ENCODE data around the gene MRTFB.

Gene MRTFB

GRCh38 chr16:14302399-14303181 is 231.5 kb downstream of the MRTFB start:
- DNase-seq (ENCODE audit: low spot score): no peak
- peaks cover 44% of the 10 kb centered on the region for H3K27me3 Mint-ChIP-seq (ENCODE audit: low read depth)
- H3K36me3 Mint-ChIP-seq (ENCODE audit: low read depth): no peaks in the 10 kb centered on the region
- no peak overlapping the region for H3K27ac Mint-ChIP-seq
- H3K4me1 Mint-ChIP-seq (ENCODE audit: low read depth): peaks cover 9% of the 10 kb centered on the region
- H3K9me3 Mint-ChIP-seq: no peaks in the 10 kb centered on the region
- peak overlapping the region; percentile 71 for H3K4me3 Mint-ChIP-seq

- Mint-ChIP-seq H3K4me3 (peak overlapping the region; percentile 71), H3K9me3 (no peaks in the 10 kb centered on the region), H3K27me3 (ENCODE audit: low read depth) (peaks cover 44% of the 10 kb centered on the region), H3K36me3 (ENCODE audit: low read depth) (no peaks in the 10 kb centered on the region), H3K27ac (no peak overlapping the region), H3K4me1 (ENCODE audit: low read depth) (peaks cover 9% of the 10 kb centered on the region)
- no peak for DNase-seq (ENCODE audit: low spot score)
Measured at GRCh38 chr16:14303182-14303618, 232.1 kb downstream of the MRTFB start.

GRCh38 chr16:14303639-14304394 is 232.7 kb downstream of the MRTFB start:
- H3K36me3 Mint-ChIP-seq (ENCODE audit: low read depth): no peaks in the 10 kb centered on the region
- H3K4me1 Mint-ChIP-seq (ENCODE audit: low read depth): peaks cover 13% of the 10 kb centered on the region
- H3K9me3 Mint-ChIP-seq: no peaks in the 10 kb centered on the region
- peaks cover 44% of the 10 kb centered on the region for H3K27me3 Mint-ChIP-seq (ENCODE audit: low read depth)
- H3K27ac Mint-ChIP-seq: no peak overlapping the region
- peak overlapping the region; percentile 71 for H3K4me3 Mint-ChIP-seq
- DNase-seq (ENCODE audit: low spot score): no peak

GRCh38 chr16:14304891-14305460 is 233.9 kb downstream of the MRTFB start:
- no peaks in the 10 kb centered on the region for H3K9me3 Mint-ChIP-seq
- H3K27me3 Mint-ChIP-seq (ENCODE audit: low read depth): peaks cover 44% of the 10 kb centered on the region
- H3K36me3 Mint-ChIP-seq (ENCODE audit: low read depth): no peaks in the 10 kb centered on the region
- DNase-seq (ENCODE audit: low spot score): no peak
- peaks cover 20% of the 10 kb centered on the region for H3K4me1 Mint-ChIP-seq (ENCODE audit: low read depth)
- no peak overlapping the region for H3K27ac Mint-ChIP-seq
- no peak overlapping the region for H3K4me3 Mint-ChIP-seq

DNA sequence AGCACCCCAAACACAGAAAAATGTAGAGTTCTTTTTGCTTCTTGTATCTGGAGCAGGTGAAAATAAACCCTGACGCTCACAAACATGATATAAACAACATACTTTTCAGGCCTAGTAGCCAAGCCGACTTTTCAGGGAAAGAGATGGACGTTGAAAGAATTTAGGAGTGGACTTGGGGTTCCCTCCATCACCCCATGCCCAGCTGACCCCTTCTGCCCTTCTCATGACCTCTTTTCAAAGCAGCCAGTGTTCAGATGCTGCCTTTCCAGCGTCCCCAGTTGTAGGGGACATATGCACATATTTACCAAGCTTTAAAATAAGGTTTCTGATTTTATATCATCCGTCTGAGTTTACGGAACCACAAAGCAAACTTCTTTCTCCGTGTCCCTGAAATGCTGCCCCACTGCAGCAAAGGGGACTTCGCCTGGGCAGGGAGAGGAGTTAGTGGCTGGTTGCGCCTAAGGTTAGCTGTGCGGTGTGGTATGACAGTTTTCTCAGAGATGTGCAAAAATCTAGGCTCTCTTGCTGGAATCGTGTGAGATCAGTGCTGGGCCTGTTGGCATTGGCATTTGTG is 235.5 kb downstream of the MRTFB start:
- Mint-ChIP-seq H3K27me3 (ENCODE audit: low read depth) (peaks cover 30% of the 10 kb centered on the region), H3K4me3 (no peak overlapping the region), H3K4me1 (ENCODE audit: low read depth) (peaks cover 12% of the 10 kb centered on the region)

DNA sequence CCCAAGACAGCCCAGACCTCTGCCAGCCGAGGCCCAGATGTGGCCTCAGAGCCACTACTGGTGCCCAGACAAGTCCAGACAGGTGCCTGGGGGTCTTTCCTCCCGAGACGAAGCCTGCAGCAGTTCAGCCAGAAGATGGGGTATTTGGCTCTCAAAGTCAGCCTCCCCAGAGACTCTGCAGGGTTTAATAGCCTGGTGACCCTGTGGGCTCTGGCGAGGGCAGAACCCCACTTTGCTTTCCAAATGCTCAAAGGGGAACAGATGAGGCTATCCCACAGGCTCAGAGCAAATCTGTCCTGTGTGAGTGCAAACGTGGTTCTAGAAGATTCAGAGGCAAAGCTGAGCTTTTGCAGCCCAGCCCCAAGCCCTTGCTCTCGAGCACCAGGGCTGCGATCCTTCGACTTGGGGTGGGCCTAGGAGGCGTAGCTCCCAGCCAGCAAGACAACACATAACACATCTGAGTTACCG is 236.0 kb downstream of the MRTFB start:
- Mint-ChIP-seq H3K36me3 (ENCODE audit: low read depth) (no peaks in the 10 kb centered on the region), H3K9me3 (no peaks in the 10 kb centered on the region), H3K4me3 (no peak overlapping the region), H3K27ac (no peak overlapping the region), H3K4me1 (ENCODE audit: low read depth) (peaks cover 12% of the 10 kb centered on the region), H3K27me3 (ENCODE audit: low read depth) (peaks cover 30% of the 10 kb centered on the region)
- DNase-seq (ENCODE audit: low spot score): no peak

More for the DNA sequence above, 235.5 kb downstream of the MRTFB start:
- Mint-ChIP-seq H3K27ac (no peak overlapping the region), H3K36me3 (ENCODE audit: low read depth) (no peaks in the 10 kb centered on the region), H3K9me3 (no peaks in the 10 kb centered on the region)
- DNase-seq (ENCODE audit: low spot score): no peak

GRCh38 chr16:14307527-14308367 is 236.6 kb downstream of the MRTFB start:
- no peaks in the 10 kb centered on the region for H3K9me3 Mint-ChIP-seq
- DNase-seq (ENCODE audit: low spot score): no peak
- H3K36me3 Mint-ChIP-seq (ENCODE audit: low read depth): no peaks in the 10 kb centered on the region
- no peak overlapping the region for H3K4me3 Mint-ChIP-seq
- H3K27ac Mint-ChIP-seq: no peak overlapping the region
- H3K27me3 Mint-ChIP-seq (ENCODE audit: low read depth): peaks cover 30% of the 10 kb centered on the region
- H3K4me1 Mint-ChIP-seq (ENCODE audit: low read depth): peaks cover 12% of the 10 kb centered on the region

DNA sequence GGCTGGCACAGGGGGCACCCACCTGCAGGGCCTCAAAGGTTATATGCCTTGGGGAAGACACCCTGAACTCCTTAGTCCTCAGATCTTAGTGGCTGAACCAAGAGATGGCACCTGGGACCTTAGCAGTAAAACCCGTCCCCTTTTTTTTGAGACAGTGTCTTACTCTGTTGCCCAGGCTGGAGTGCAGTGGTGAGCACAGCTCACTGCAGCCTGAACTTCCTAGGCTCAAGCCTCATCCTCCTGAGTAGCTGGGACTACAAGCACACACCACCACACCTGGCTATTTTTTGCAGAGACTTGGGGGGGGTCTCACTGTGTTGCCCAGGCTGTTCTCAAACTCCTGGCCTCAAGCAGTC is 237.2 kb downstream of the MRTFB start:
- Mint-ChIP-seq H3K27me3 (ENCODE audit: low read depth) (peaks cover 25% of the 10 kb centered on the region), H3K9me3 (no peaks in the 10 kb centered on the region), H3K4me1 (ENCODE audit: low read depth) (peaks cover 10% of the 10 kb centered on the region), H3K27ac (no peak overlapping the region), H3K36me3 (ENCODE audit: low read depth) (no peaks in the 10 kb centered on the region), H3K4me3 (no peak overlapping the region)
- no peak for DNase-seq (ENCODE audit: low spot score)

- peaks cover 10% of the 10 kb centered on the region for H3K4me1 Mint-ChIP-seq (ENCODE audit: low read depth)
- peaks cover 20% of the 10 kb centered on the region for H3K27me3 Mint-ChIP-seq (ENCODE audit: low read depth)
- no peak for DNase-seq (ENCODE audit: low spot score)
- H3K27ac Mint-ChIP-seq: peak overlapping the region; percentile 64
- H3K4me3 Mint-ChIP-seq: peak overlapping the region; percentile 71
- no peaks in the 10 kb centered on the region for H3K9me3 Mint-ChIP-seq
- no peaks in the 10 kb centered on the region for H3K36me3 Mint-ChIP-seq (ENCODE audit: low read depth)
Measured at GRCh38 chr16:14309001-14309886, 238.1 kb downstream of the MRTFB start.

DNA sequence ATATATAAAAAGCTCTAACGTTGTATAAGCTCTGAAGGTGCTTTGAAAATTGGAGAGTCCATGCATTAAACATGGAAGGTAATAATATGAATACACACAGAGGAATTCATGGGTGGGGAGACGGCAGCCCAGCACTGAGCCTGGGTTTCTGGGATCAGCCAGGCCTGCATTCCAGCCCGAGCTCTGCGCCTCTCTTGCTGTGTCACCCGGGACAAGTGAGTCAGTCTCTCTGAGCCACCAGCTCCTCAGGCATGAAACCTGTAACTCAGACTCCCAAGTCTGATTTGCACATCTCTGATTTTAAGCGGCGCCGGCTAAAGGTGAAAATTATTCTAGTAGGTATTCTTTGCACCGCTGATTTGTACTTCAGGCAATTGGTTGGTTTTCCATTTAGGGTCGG is 238.8 kb downstream of the MRTFB start:
- DNase-seq (ENCODE audit: low spot score): no peak
- peaks cover 10% of the 10 kb centered on the region for H3K4me1 Mint-ChIP-seq (ENCODE audit: low read depth)
- no peak overlapping the region for H3K27ac Mint-ChIP-seq
- H3K4me3 Mint-ChIP-seq: no peak overlapping the region
- H3K9me3 Mint-ChIP-seq: no peaks in the 10 kb centered on the region
- H3K27me3 Mint-ChIP-seq (ENCODE audit: low read depth): peaks cover 14% of the 10 kb centered on the region
- H3K36me3 Mint-ChIP-seq (ENCODE audit: low read depth): no peaks in the 10 kb centered on the region

- no peak for DNase-seq (ENCODE audit: low spot score)
- Mint-ChIP-seq H3K4me1 (ENCODE audit: low read depth) (peaks cover 10% of the 10 kb centered on the region), H3K36me3 (ENCODE audit: low read depth) (no peaks in the 10 kb centered on the region)
Measured at GRCh38 chr16:14310519-14310991, 239.4 kb downstream of the MRTFB start.

GRCh38 chr16:14314116-14314515 is 243.0 kb downstream of the MRTFB start:
- no peaks in the 10 kb centered on the region for H3K27me3 Mint-ChIP-seq (ENCODE audit: low read depth)
- H3K27ac Mint-ChIP-seq: no peak overlapping the region
- H3K9me3 Mint-ChIP-seq: no peaks in the 10 kb centered on the region
- no peaks in the 10 kb centered on the region for H3K36me3 Mint-ChIP-seq (ENCODE audit: low read depth)
- DNase-seq (ENCODE audit: low spot score): no peak
- H3K4me3 Mint-ChIP-seq: no peak overlapping the region
- peaks cover 4% of the 10 kb centered on the region for H3K4me1 Mint-ChIP-seq (ENCODE audit: low read depth)

More at GRCh38 chr16:14310519-14310991, 239.4 kb downstream of the MRTFB start:
- no peak overlapping the region for H3K4me3 Mint-ChIP-seq
- no peaks in the 10 kb centered on the region for H3K9me3 Mint-ChIP-seq
- H3K27ac Mint-ChIP-seq: no peak overlapping the region
- H3K27me3 Mint-ChIP-seq (ENCODE audit: low read depth): peaks cover 8% of the 10 kb centered on the region

Data from T-helper 2 cell treated with Interferon-gamma antibody and Interleukin-4, amounts not matched to agents 5 μg/mL and 100 μg/mL, for 36 hours (primary cell).